Testis (tissue), 2 donors: ENCODE measurements around the gene RAB18.
"Not testable (repeated sequence)": the region's sequence is repeated elsewhere in the genome, so short reads cannot be mapped to it uniquely, and the experiment has no call there.

Source experiments
- CTCF ChIP-seq, 3 experiments: fragments of 450-650 bp in 2 of 3; fragments of 200-600 bp in 1 of 3; sonication (generic) in 1 of 3; IDR thresholded peaks; one replicate each; pipeline ENCODE4 v1.5.1; 2016 to 2019; ENCODE audit warnings: antibody characterized with exemption in 3 of 3, mild to moderate bottlenecking in 2 of 3, moderate library complexity in 1 of 3
- POLR2A ChIP-seq: fragments of 450-650 bp; IDR thresholded peaks from one replicate; pipeline ENCODE4 v1.6.1; 2017; ENCODE audit warnings: antibody characterized with exemption, mild to moderate bottlenecking, moderate library complexity

DNA sequence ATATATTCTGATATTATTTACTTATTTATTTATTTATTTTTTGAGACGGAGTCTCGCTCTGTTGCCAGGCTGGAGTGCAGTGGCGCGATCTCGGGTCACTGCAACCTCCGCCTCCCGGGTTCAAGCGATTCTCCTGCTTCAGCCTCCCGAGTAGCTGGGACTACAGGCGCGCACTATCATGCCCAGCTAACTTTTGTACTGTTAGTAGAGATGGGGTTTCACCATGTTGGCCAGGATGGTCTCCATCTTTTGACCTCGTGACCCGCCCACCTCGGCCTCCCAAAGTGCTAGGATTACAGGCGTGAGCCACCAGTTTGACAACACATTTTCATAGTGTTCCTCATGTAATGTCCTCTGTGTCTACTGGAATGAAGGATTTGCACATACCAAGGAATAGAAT, 1.4 kb downstream of the RAB18 start:
- TF ChIP-seq CTCF (IDR thresholded peaks at IDR 0.05); POLR2A: not testable (repeated sequence)
